Transverse colon (tissue), 4 donors: ENCODE measurements around the gene DNPEP.

Source experiments
- CTCF ChIP-seq, 5 experiments: fragments of 200-600 bp in 3 of 5; fragments of 450-650 bp in 2 of 5; sonication (generic) in 3 of 5; IDR thresholded peaks; 1 replicate in 2 of 5; 2 replicates in 3 of 5; pipeline ENCODE4 v1.5.1; 2016 to 2017; ENCODE audit warnings: antibody characterized with exemption in 5 of 5, inconsistent platforms in 3 of 5, mild to moderate bottlenecking in 2 of 5, moderate library complexity in 1 of 5
- POLR2A ChIP-seq: fragments of 450-650 bp; IDR thresholded peaks from one replicate; pipeline ENCODE4 v1.6.1; 2016; ENCODE audit warnings: antibody characterized with exemption, mild to moderate bottlenecking, moderate library complexity
- POLR2AphosphoS5 ChIP-seq, 3 donors: sonication (generic); formaldehyde crosslinking; IDR thresholded peaks; one replicate each; pipeline ENCODE4 v1.6.1; 2016; ENCODE audit warnings: antibody characterized with exemption in 3 of 3

GRCh38 chr2:219378163-219378851 is 9.4 kb downstream of the DNPEP start:
- TF ChIP-seq CTCF (IDR thresholded peaks at IDR 0.05) (no peak), POLR2AphosphoS5 (IDR thresholded peaks at IDR 0.05) (no peak), POLR2A (no peak)
